Measurements from ENCODE around the gene PLAGL2.

- TF ChIP-seq CTCF (conservative IDR thresholded peaks at IDR 0.05 in 1 of 2, IDR thresholded peaks at IDR 0.05 in 1 of 2; ENCODE audit: low read depth in 1 of 2, low read length in 2 of 2) (no peak), EZH2 (IDR thresholded peaks at IDR 0.05; ENCODE audit: low read length, missing control alignments) (no peak)
Measured at GRCh38 chr20:32232326-32232886, 24.9 kb upstream of the PLAGL2 start.

Data from fibroblast of lung (primary cell).